Upper lobe of left lung (tissue), 4 donors: Measurements from ENCODE around the gene CES2.

Source experiments
- CTCF ChIP-seq, 6 experiments: fragments of 450-650 bp in 4 of 6; fragments of 200-600 bp in 2 of 6; sonication (generic) in 2 of 6; IDR thresholded peaks; one replicate each; pipeline ENCODE4 v1.5.1; 2016 to 2019; ENCODE audit warnings: antibody characterized with exemption in 6 of 6
- POLR2A ChIP-seq, 4 donors: fragments of 450-650 bp; IDR thresholded peaks; one replicate each; pipeline ENCODE4 v1.5.1; 2016 to 2017; ENCODE audit warnings: antibody characterized with exemption in 4 of 4, mild to moderate bottlenecking in 2 of 4

DNA sequence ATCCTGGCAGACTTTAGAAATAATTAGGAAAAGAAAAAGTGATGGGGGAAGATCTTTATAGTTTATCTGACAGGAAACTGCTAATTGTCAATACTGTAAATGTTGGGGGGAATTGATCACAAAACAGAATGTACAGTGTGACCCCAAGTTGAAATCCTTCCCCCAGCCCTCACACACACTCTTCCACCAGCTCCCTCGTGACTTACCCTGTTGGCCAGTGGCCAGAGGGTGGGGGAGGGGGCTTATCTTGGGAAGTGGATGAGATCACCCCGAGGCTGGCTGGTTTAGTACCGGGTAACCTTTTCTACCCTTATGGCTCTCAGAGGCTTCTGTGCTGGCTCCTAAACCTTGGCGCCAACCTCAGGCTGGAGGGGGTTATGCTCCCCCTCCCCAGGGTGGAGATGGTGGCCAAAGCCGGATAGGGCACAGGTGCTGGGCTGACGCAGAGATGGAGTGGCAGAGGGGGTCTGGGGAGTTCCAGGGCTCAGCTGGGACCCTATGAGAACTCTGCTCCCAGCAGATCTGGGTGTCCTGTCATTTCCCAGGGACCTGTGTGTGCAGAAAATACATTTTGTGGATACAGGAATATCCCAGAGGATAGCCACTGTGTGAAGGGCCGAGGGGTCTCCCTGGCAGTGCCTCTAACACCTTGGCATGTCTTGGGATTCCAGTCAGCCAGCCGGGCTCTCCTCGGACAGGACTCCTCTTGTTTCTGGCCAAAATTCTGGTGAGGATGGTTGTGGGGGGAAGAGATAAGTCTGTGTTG lies 35.2 kb upstream of the CES2 start:
- TF ChIP-seq CTCF (IDR thresholded peaks at IDR 0.05) (no peak), POLR2A (IDR thresholded peaks at IDR 0.05) (peak in 1 of 4 donors; percentile 24)
